ENCODE results near the gene AKT2. TPM values are rescaled to one million over a fixed set of nuclear protein-coding genes. Genes with fewer than 3 reads are reported as not detected.

Gene AKT2
- total RNA-seq, 1 experiment from 2014 or later, result 53.8 TPM

GRCh38 chr19:40305403-40305802, 20.3 kb upstream of the AKT2 start:
- in situ Hi-C loops (cut with HindIII; ENCODE audit: low pct_unique_long_range_greater_than_20kb, low sequenced_read_pairs), result no loop called here
- peak; percentile 88 for DNase-seq (ENCODE audit: low read depth, low spot score)

GRCh38 chr19:40304306-40304705, 19.2 kb upstream of the AKT2 start:
- in situ Hi-C loops (cut with HindIII; ENCODE audit: low pct_unique_long_range_greater_than_20kb, low sequenced_read_pairs), result no loop called here
- DNase-seq (ENCODE audit: low read depth, low spot score), result no peak

GRCh38 chr19:40303765-40304164, 18.6 kb upstream of the AKT2 start:
- no peak for DNase-seq (ENCODE audit: low read depth, low spot score)
- in situ Hi-C loops (cut with HindIII; ENCODE audit: low pct_unique_long_range_greater_than_20kb, low sequenced_read_pairs), result no loop called here

GRCh38 chr19:40302224-40303011, 17.3 kb upstream of the AKT2 start:
- in situ Hi-C loops (cut with HindIII; ENCODE audit: low pct_unique_long_range_greater_than_20kb, low sequenced_read_pairs), result no loop called here

GRCh38 chr19:40300668-40301067, 15.5 kb upstream of the AKT2 start:
- in situ Hi-C loops (cut with HindIII; ENCODE audit: low pct_unique_long_range_greater_than_20kb, low sequenced_read_pairs), result no loop called here
- DNase-seq (ENCODE audit: low read depth, low spot score), result no peak

More at GRCh38 chr19:40302224-40303011, 17.3 kb upstream of the AKT2 start:
- DNase-seq (ENCODE audit: low read depth, low spot score), result no peak

- in situ Hi-C loops (cut with HindIII; ENCODE audit: low pct_unique_long_range_greater_than_20kb, low sequenced_read_pairs), result no loop called here
These were observed 12.9 kb upstream of the AKT2 start for GRCh38 chr19:40298026-40298425.

GRCh38 chr19:40294560-40294959, 9.4 kb upstream of the AKT2 start:
- in situ Hi-C loops (cut with HindIII; ENCODE audit: low pct_unique_long_range_greater_than_20kb, low sequenced_read_pairs), result no loop called here
- DNase-seq (ENCODE audit: low read depth, low spot score), result no peak

More at GRCh38 chr19:40298026-40298425, 12.9 kb upstream of the AKT2 start:
- peak; percentile 44 for DNase-seq (ENCODE audit: low read depth, low spot score)

- in situ Hi-C loops (cut with HindIII; ENCODE audit: low pct_unique_long_range_greater_than_20kb, low sequenced_read_pairs), result no loop called here
These were observed 1.9 kb upstream of the AKT2 start for GRCh38 chr19:40286971-40287421.

GRCh38 chr19:40286235-40286970, 1.3 kb upstream of the AKT2 start:
- no peak for DNase-seq (ENCODE audit: low read depth, low spot score)
- in situ Hi-C loops (cut with HindIII; ENCODE audit: low pct_unique_long_range_greater_than_20kb, low sequenced_read_pairs), result no loop called here

More at GRCh38 chr19:40286971-40287421, 1.9 kb upstream of the AKT2 start:
- DNase-seq (ENCODE audit: low read depth, low spot score), result no peak

- DNase-seq (ENCODE audit: low read depth, low spot score), result peak; percentile 99
- in situ Hi-C loops (cut with HindIII; ENCODE audit: low pct_unique_long_range_greater_than_20kb, low sequenced_read_pairs), result no loop called here
These were observed 449 bp upstream of the AKT2 start for GRCh38 chr19:40285353-40286234.

- in situ Hi-C loops (cut with HindIII; ENCODE audit: low pct_unique_long_range_greater_than_20kb, low sequenced_read_pairs), result no loop called here
- DNase-seq (ENCODE audit: low read depth, low spot score), result no peak
These were observed 969 bp downstream of the AKT2 start for GRCh38 chr19:40284251-40284500.

- in situ Hi-C loops (cut with HindIII; ENCODE audit: low pct_unique_long_range_greater_than_20kb, low sequenced_read_pairs), result no loop called here
- no peak for DNase-seq (ENCODE audit: low read depth, low spot score)
These were observed 1.5 kb downstream of the AKT2 start for GRCh38 chr19:40283414-40284250.

- in situ Hi-C loops (cut with HindIII; ENCODE audit: low pct_unique_long_range_greater_than_20kb, low sequenced_read_pairs), result no loop called here
- DNase-seq (ENCODE audit: low read depth, low spot score), result peak; percentile 38
These were observed 2.2 kb downstream of the AKT2 start for GRCh38 chr19:40282920-40283319.

GRCh38 chr19:40282209-40282580, 3.0 kb downstream of the AKT2 start:
- in situ Hi-C loops (cut with HindIII; ENCODE audit: low pct_unique_long_range_greater_than_20kb, low sequenced_read_pairs), result no loop called here
- no peak for DNase-seq (ENCODE audit: low read depth, low spot score)

GRCh38 chr19:40281381-40282208, 3.5 kb downstream of the AKT2 start:
- in situ Hi-C loops (cut with HindIII; ENCODE audit: low pct_unique_long_range_greater_than_20kb, low sequenced_read_pairs), result no loop called here
- DNase-seq (ENCODE audit: low read depth, low spot score), result no peak

GRCh38 chr19:40280608-40281221, 4.4 kb downstream of the AKT2 start:
- in situ Hi-C loops (cut with HindIII; ENCODE audit: low pct_unique_long_range_greater_than_20kb, low sequenced_read_pairs), result no loop called here
- DNase-seq (ENCODE audit: low read depth, low spot score), result no peak
